CD4-positive, alpha-beta T cell treated with Interleukin-12 subunit alpha and Interleukin-12 subunit beta, for 1 hour (primary cell): ENCODE results near the gene CDKAL1.

Source experiments
- DNase-seq: peaks from one replicate; pipeline ENCODE4 v3.0.0-alpha.2; 2020

Gene CDKAL1

GRCh38 chr6:21132446-21132845, 598.2 kb downstream of the CDKAL1 start:
- no peak for DNase-seq

DNA sequence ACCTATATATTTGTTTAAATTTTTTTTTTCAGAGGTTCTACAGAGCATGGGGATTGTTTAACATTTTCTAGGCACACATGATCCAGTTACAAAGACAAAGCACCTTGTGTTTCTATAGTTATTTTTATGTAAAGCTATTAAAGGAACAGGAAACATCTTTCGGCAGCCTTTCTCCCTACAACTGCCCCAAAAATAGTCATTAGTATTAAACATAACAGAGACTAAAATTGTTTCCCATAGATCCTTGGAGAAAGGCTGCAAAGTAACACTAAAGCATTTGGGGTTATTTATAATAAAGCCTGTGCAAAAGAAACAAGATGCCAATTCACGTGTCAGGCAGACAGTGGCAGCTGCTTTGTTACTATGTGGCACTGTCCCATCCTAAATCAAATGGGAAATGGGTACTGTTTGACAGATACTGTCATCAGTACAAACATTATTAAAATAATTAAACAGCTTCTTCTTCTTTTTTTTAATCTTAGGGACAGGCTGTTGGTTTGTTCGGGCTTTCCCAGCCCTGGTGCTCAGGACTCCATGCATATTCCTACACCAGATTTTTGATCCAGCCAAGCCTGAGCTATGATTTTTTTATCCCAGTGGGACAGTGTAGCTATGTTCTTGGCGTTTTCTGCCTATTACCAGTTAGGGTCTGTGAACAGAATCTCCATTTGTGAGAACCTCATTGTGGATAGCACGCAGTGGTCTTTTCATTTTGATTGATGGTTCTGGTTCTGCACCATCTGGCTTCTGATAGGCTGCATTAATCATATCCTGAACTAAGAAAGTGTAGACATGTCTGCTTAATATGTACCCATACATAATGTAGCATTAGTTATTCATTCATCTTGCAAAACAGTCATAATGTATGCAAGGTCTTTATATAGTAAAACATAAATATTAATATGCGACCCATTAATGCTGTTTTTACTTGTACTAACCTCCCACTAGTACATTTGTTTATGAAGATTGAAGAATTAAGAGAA, 598.9 kb downstream of the CDKAL1 start:
- DNase-seq, result no peak

DNA sequence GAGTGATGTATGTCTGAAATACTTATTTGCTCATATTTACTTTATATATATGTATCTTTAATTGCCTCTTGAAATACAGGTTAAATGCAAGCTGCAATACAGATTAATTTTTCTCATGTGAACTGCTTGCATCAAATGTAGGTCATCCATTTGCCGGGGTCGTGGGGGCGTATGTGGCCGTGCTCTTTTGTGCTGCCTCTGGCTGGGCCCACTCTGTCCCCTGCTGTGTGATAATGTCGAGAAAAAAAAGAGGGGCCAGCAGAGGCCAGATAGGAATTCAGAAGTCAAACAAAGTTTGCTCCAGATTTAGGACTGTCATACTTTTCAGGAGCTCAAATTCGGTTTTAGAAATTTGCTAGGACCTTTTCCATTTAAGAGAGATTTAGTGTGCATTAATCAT, 599.6 kb downstream of the CDKAL1 start:
- DNase-seq, result no peak

DNA sequence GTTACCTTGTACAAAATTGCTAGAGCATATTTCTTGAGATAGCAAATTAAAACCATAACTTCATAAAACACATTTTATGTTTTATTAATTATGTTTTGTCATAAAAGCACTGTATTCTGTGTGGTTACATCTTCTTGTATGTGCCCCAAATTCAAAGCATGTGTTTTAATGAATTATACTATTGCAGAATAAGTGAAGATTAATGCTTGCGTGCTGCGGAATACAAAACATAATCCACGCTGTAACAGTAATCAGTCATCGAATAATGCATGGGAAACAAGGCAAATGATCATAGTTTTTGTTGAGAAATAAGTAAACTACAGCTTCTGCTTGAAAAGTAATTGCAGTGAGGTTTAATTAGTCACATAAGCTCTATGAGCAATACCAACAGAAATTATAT, 600.1 kb downstream of the CDKAL1 start:
- DNase-seq, result no peak

GRCh38 chr6:21135484-21136013, 601.3 kb downstream of the CDKAL1 start:
- no peak for DNase-seq

- DNase-seq, result no peak
Measured at GRCh38 chr6:21137700-21138335, 603.6 kb downstream of the CDKAL1 start.

GRCh38 chr6:21138336-21139069, 604.2 kb downstream of the CDKAL1 start:
- DNase-seq, result no peak

- no peak for DNase-seq
Measured at GRCh38 chr6:21140966-21141365, 606.7 kb downstream of the CDKAL1 start.

- DNase-seq, result no peak
Measured at GRCh38 chr6:21141616-21142303, 607.5 kb downstream of the CDKAL1 start.

DNA sequence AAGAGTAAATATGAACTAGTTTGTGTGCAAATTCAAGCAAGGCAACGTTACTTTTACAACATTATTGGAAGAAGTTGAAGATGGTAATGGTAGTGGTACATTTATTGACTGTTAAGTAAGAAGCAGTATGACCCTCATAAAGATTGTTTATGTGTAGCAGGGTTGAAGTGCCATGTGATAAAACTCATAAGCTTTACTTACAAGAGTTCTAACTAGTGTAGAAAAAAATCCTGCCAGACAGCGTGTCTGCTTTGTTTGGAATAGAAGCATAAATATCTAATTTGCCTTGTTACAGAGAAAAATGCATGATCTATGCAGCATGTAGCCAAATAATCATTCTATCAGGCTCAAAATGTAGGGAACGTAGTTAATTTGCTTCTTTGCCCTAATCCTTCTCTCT, 608.5 kb downstream of the CDKAL1 start:
- no peak for DNase-seq

- DNase-seq, result no peak
Measured at GRCh38 chr6:21143645-21144044, 609.4 kb downstream of the CDKAL1 start.

GRCh38 chr6:21144928-21145327, 610.7 kb downstream of the CDKAL1 start:
- no peak for DNase-seq

DNA sequence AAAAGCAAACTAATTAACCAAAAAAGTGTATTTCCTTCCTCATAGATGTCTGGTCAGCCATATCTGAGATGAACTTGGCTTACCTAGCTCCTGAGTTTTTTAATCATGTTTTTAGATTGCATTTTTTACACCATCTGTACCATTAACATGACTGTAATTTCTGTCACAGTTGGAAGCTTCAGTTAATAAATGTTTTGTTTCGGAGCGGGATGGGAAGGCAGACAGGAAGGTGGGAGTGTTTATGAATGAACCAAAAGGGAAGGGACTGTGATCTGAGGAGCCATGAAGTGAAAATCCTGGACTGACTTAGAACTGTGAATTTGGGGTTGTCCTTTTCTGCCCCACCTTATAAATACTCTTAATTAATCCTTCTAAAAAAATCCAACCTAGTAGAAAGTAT, 613.7 kb downstream of the CDKAL1 start:
- no peak for DNase-seq

DNA sequence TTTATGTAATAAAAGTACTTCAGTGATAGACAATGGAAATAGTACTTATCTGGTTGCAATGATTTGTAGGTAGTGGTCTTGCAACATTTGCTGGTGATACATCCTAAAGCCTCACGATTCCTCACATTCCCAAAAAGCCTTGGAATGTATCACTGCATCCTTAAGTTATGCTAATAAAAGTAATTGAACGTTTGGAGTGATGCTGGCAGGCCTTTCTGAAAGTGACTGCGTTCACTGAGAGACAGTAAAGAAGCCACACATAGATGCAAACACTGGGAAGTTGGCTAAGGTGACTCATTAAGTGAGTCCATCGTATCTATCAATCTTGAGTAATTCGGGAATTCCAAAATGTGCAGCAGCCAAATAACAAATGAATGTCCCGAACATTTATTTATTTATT, 615.2 kb downstream of the CDKAL1 start:
- DNase-seq, result no peak

DNA sequence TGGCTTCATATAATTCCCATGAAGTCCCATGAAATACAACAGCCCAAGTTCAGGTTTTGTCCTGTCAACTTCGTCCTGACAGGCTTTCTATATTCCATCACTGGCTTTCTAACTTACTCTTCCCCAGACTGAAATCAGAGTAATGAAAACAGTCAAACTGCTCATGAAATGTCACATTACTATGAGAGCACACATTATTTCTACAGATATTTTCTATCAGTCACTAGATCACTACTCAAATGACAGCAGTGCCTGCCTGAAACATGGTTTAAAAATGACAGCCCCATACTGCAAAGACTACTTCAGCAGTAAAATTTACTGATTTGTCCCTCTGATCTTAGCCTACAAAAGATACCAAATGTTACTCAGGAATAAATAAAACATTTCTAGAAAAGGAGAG, 616.4 kb downstream of the CDKAL1 start:
- no peak for DNase-seq

GRCh38 chr6:21151119-21151518, 616.9 kb downstream of the CDKAL1 start:
- no peak for DNase-seq

DNA sequence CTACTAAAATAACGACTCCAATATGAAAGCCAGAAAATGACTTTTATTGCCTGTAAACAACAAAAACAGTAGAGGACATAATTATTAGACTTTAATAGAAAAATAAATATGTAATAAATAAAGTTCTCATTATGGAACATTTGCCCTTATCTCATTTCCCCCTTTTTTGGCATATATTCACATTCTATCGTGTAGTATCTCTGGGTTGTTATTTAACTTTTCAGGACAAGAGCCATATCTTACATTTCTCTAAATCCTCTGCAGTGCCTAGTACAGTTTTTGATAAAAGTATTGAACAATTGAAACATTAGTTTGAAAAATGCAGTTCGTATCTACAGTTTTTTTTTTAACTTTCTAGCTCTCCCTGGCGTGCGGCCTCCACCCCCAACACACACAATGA, 617.3 kb downstream of the CDKAL1 start:
- DNase-seq, result no peak

DNA sequence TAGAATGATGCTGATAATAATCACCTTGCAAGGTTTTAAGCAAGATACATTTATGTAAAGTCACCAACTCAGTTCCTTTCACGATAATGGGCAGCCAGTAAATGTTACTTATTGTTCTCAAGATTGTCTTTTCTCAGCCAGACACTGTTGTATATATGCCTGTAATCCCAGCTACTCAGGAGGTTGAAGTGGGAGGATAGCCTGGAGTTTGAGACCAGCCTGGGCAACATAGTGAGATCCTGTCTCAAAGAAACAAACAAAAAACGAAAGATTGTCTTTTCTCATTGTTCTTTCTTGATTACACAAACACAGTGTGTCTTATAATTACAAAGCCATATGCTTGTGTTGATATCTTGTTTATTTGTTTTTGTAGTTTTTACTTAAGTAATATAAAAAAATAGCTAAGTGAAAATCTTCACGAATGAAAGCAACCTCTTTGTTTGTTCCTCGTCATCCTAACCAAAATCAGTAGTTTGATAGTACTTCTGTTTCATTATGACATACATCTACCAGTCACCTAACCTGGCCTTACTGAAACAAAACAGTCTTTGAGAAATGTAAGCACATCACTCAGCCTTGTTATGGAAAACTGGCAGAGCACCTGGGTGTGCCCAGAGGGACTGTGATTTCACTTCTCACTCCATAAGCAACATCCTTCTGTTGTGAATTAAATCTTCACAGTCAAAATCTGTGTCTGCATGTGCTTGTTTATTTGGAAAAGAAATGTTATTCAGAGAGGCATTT, 623.1 kb downstream of the CDKAL1 start:
- no peak for DNase-seq

DNA sequence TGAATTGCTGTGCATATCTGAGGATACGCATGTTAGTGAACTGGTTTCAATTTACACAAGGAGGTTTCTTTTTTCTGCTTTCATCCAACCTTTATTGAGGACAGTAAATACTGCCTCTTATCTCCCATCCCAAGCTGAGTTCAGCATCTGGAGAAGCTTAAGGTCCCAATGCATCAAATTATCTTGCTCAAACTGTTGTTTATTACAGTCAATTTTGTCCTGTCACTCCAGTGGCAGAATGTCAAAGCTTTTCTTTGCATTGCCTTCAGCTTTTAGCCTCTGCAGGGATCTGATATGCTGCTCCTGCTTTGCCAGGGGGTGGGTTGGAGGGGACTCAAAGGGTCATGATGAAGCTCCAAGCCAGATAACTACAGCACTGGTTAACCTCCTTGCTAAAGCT, 623.9 kb downstream of the CDKAL1 start:
- no peak for DNase-seq

GRCh38 chr6:21158873-21159272, 624.6 kb downstream of the CDKAL1 start:
- DNase-seq, result no peak

GRCh38 chr6:21159465-21159864, 625.2 kb downstream of the CDKAL1 start:
- no peak for DNase-seq

- no peak for DNase-seq
Measured at GRCh38 chr6:21161707-21162106, 627.5 kb downstream of the CDKAL1 start.
